ENCODE data around the gene AP1G2. TPM values are rescaled to one million over a fixed set of nuclear protein-coding genes. Genes with fewer than 3 reads are reported as not detected.

The AP1G2 gene
- total and polyA plus RNA-seq, 2 of the 4 experiments (the other 2 are of a cell fraction): 2.9 to 19.2 TPM

DNA sequence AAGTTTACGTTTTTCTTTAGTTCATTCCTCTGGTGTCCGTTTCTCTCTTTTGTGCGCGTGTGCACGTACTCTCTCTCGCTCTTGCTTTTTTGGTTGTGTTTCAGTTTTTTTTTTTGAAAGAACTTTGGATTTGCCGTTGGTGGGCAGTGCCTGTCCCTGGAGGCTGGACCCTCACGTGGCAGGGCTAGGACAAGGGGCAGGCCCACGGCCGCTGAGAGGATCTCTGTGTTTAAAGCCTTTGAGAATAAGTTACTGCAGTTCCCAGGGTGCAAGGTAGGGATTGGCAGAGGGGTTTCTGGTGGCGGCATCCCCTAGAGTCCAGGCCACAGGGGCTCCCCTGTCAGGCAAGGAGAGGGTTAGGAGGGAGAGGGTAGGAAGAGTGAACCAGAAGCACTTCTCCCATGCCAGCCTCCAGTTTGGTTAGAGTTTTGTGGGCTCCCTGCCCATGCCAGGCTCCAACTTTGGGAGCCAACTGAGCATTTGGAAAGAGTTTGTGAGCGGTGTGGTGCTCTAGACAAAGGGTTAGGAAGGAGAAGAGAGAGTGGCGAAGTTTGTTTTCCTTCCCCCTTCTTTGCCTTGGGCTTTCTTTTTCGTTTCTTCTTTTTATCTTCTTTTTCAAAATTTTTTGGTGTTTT, 46.6 kb downstream of the AP1G2 start:
- CTCF ChIA-PET: no interaction called here
- Histone ChIP-seq H3K4ac (ENCODE audit: low read depth, low read length) (no peak overlapping the region), H2AFZ (replicated peaks; ENCODE audit: low read length, poor library complexity) (no peak overlapping the region), H3K9me3 (ENCODE audit: control insufficient read depth, insufficient read depth, low read length) (no peaks in the 10 kb centered on the region), H3K18ac (ENCODE audit: low read depth, low read length) (no peak overlapping the region), H3K27me3 (ENCODE audit: control insufficient read depth, insufficient read depth, low read length) (no peaks in the 10 kb centered on the region; the same call in 1 of the 2 replicates), H3K56ac (ENCODE audit: extremely low read depth, insufficient read depth, low read length) (no peak overlapping the region), H3K9ac (ENCODE audit: low read depth, low read length) (no peak overlapping the region), H3K4me3 (ENCODE audit: insufficient read depth, low read depth, low read length) (no peak overlapping the region), H3K4me1 (ENCODE audit: control insufficient read depth, insufficient read depth, low read length) (no peaks in the 10 kb centered on the region), H2AK9ac (replicated peaks; ENCODE audit: low read depth, low read length, poor library complexity) (no peak overlapping the region), H4K91ac (ENCODE audit: insufficient read depth, low read depth, low read length) (no peak overlapping the region), H3K36me3 (ENCODE audit: control insufficient read depth, insufficient read depth, low read length) (no peaks in the 10 kb centered on the region), H2AK5ac (ENCODE audit: low read depth, low read length) (no peak overlapping the region), H3K14ac (replicated peaks; ENCODE audit: low read depth, low read length) (no peak overlapping the region), H2BK120ac (ENCODE audit: low read depth, low read length) (no peak overlapping the region), H3K4me2 (ENCODE audit: low read depth, low read length) (no peak overlapping the region), H4K8ac (ENCODE audit: low read depth in 2 of 2, low read length in 2 of 2) (no peak overlapping the region), H2BK5ac (ENCODE audit: low read depth, low read length, poor library complexity, severe bottlenecking) (no peak overlapping the region), H3K79me1 (ENCODE audit: low read depth in 1 of 2, low read length in 2 of 2) (no peaks in the 10 kb centered on the region), H4K20me1 (ENCODE audit: insufficient read depth, low read length) (no peaks in the 10 kb centered on the region), H3K23ac (ENCODE audit: low read depth, low read length) (no peak overlapping the region), H2BK15ac (ENCODE audit: low read depth, low read length) (no peak overlapping the region), H3K9me1 (ENCODE audit: insufficient read depth, low read length) (no peaks in the 10 kb centered on the region), H2BK20ac (ENCODE audit: low read depth, low read length) (no peak overlapping the region), H3K27ac (ENCODE audit: insufficient read depth, low read length) (no peak overlapping the region), H4K5ac (ENCODE audit: low read depth, low read length) (no peak overlapping the region)
- BruUV-seq (replicated peaks): TSS peak; percentile 53
- dilution Hi-C loops (cut with HindIII; ENCODE audit: low sequenced_read_pairs, unreplicated experiment): no loop called here
- in situ Hi-C loops (cut with MboI; ENCODE audit: low sequenced_read_pairs): no loop called here
- TF ChIP-seq RCOR1 (IDR thresholded peaks at IDR 0.05; ENCODE audit: insufficient replicate concordance, low read length): no peak
- TF ChIP-seq RFX5 (IDR thresholded peaks at IDR 0.05; ENCODE audit: low read depth, low read length): no peak
- TF ChIP-seq, protein P1, sequence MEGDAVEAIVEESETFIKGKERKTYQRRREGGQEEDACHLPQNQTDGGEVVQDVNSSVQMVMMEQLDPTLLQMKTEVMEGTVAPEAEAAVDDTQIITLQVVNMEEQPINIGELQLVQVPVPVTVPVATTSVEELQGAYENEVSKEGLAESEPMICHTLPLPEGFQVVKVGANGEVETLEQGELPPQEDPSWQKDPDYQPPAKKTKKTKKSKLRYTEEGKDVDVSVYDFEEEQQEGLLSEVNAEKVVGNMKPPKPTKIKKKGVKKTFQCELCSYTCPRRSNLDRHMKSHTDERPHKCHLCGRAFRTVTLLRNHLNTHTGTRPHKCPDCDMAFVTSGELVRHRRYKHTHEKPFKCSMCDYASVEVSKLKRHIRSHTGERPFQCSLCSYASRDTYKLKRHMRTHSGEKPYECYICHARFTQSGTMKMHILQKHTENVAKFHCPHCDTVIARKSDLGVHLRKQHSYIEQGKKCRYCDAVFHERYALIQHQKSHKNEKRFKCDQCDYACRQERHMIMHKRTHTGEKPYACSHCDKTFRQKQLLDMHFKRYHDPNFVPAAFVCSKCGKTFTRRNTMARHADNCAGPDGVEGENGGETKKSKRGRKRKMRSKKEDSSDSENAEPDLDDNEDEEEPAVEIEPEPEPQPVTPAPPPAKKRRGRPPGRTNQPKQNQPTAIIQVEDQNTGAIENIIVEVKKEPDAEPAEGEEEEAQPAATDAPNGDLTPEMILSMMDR (conservative IDR thresholded peaks at IDR 0.05; ENCODE audit: low read depth, low read length): no peak
- TF ChIP-seq CHD1 (IDR thresholded peaks at IDR 0.05; ENCODE audit: low read depth, low read length): no peak
- no peak for TF ChIP-seq CEBPB (IDR thresholded peaks at IDR 0.05; ENCODE audit: low read depth, low read length)
- 75% methylated on average over 2 of the region's 14 CpGs; no CpG with 5 or more reads in 1 of the 2 experiments for WGBS, 2 experiments (ENCODE audit: extremely low coverage in 2 of 2, insufficient read length in 1 of 2)
- DNase-seq: no peak
- intact Hi-C loops (cut with micrococcal nuclease): no loop called here
- POLR2A ChIA-PET (ENCODE audit: unreplicated experiment): no interaction called here
- ATAC-seq (ENCODE audit: low read depth): no peak

Data from IMR-90 (cell line).